ES-I3 (cell line): ENCODE data around the gene REPS2.

Experiments
- H3K36me3 ChIP-seq: 2 replicates; pipeline ENCODE4 v1.6.1; 2013; ENCODE audit warnings: mild to moderate bottlenecking, low read length, control low read depth, moderate library complexity; ENCODE audit not compliant: insufficient read depth
- H3K4me1 ChIP-seq: 2 replicates; pipeline ENCODE4 v1.6.1; 2013; ENCODE audit warnings: mild to moderate bottlenecking, control low read depth, low read length; ENCODE audit not compliant: insufficient read depth
- H3K9ac ChIP-seq: 2 replicates; pipeline ENCODE4 v1.6.1; 2013; ENCODE audit warnings: low read depth, mild to moderate bottlenecking, low read length, moderate library complexity
- H3K9me3 ChIP-seq: 2 replicates; pipeline ENCODE4 v1.6.1; 2013; ENCODE audit warnings: mild to moderate bottlenecking, low read length, moderate library complexity; ENCODE audit not compliant: control insufficient read depth, insufficient read depth

The REPS2 gene

GRCh38 chrX:17046478-17047097 lies 100.1 kb downstream of the REPS2 start:
- Histone ChIP-seq H3K4me1 (no peaks in the 10 kb centered on the region), H3K36me3 (no peaks in the 10 kb centered on the region), H3K9me3 (no peaks in the 10 kb centered on the region), H3K9ac (no peak overlapping the region)

- Histone ChIP-seq H3K4me1 (no peaks in the 10 kb centered on the region), H3K9ac (no peak overlapping the region), H3K36me3 (no peaks in the 10 kb centered on the region), H3K9me3 (no peaks in the 10 kb centered on the region)
Measured at GRCh38 chrX:17047224-17047623, 100.8 kb downstream of the REPS2 start.

- Histone ChIP-seq H3K4me1 (no peaks in the 10 kb centered on the region), H3K36me3 (no peaks in the 10 kb centered on the region), H3K9ac (no peak overlapping the region), H3K9me3 (no peaks in the 10 kb centered on the region)
Measured at GRCh38 chrX:17052210-17052609, 105.8 kb downstream of the REPS2 start.

- Histone ChIP-seq H3K36me3 (no peaks in the 10 kb centered on the region), H3K9me3 (no peaks in the 10 kb centered on the region), H3K9ac (no peak overlapping the region), H3K4me1 (no peaks in the 10 kb centered on the region)
Measured at GRCh38 chrX:17052793-17053192, 106.3 kb downstream of the REPS2 start.

- Histone ChIP-seq H3K36me3 (no peaks in the 10 kb centered on the region), H3K9me3 (no peaks in the 10 kb centered on the region), H3K9ac (no peak overlapping the region), H3K4me1 (no peaks in the 10 kb centered on the region)
Measured at GRCh38 chrX:17053502-17053901, 107.0 kb downstream of the REPS2 start.

GRCh38 chrX:17056868-17057608 lies 110.6 kb downstream of the REPS2 start:
- H3K9ac ChIP-seq = no peak overlapping the region
- no peaks in the 10 kb centered on the region for H3K9me3 ChIP-seq
- H3K4me1 ChIP-seq = no peaks in the 10 kb centered on the region
- H3K36me3 ChIP-seq = no peaks in the 10 kb centered on the region

GRCh38 chrX:17062065-17062464 lies 115.6 kb downstream of the REPS2 start:
- no peaks in the 10 kb centered on the region for H3K4me1 ChIP-seq
- H3K9me3 ChIP-seq = no peaks in the 10 kb centered on the region
- no peak overlapping the region for H3K9ac ChIP-seq
- no peaks in the 10 kb centered on the region for H3K36me3 ChIP-seq

- Histone ChIP-seq H3K9ac (no peak overlapping the region), H3K4me1 (no peaks in the 10 kb centered on the region), H3K9me3 (no peaks in the 10 kb centered on the region), H3K36me3 (no peaks in the 10 kb centered on the region)
Measured at GRCh38 chrX:17065100-17065499, 118.6 kb downstream of the REPS2 start.

GRCh38 chrX:17067534-17067933 lies 121.1 kb downstream of the REPS2 start:
- H3K36me3 ChIP-seq = no peaks in the 10 kb centered on the region
- no peak overlapping the region for H3K9ac ChIP-seq
- H3K4me1 ChIP-seq = no peaks in the 10 kb centered on the region
- no peaks in the 10 kb centered on the region for H3K9me3 ChIP-seq

- Histone ChIP-seq H3K9ac (no peak overlapping the region), H3K36me3 (no peaks in the 10 kb centered on the region), H3K4me1 (no peaks in the 10 kb centered on the region), H3K9me3 (no peaks in the 10 kb centered on the region)
Measured at GRCh38 chrX:17072301-17072700, 125.8 kb downstream of the REPS2 start.

GRCh38 chrX:17072721-17073230 lies 126.3 kb downstream of the REPS2 start:
- H3K9me3 ChIP-seq = no peaks in the 10 kb centered on the region
- no peak overlapping the region for H3K9ac ChIP-seq
- H3K36me3 ChIP-seq = no peaks in the 10 kb centered on the region
- peaks cover 2% of the 10 kb centered on the region; the same call in 1 of the 2 replicates for H3K4me1 ChIP-seq

- Histone ChIP-seq H3K9ac (no peak overlapping the region), H3K36me3 (no peaks in the 10 kb centered on the region), H3K4me1 (peaks cover 5% of the 10 kb centered on the region; the same call in 1 of the 2 replicates), H3K9me3 (no peaks in the 10 kb centered on the region)
Measured at GRCh38 chrX:17075004-17075403, 128.5 kb downstream of the REPS2 start.

- Histone ChIP-seq H3K36me3 (no peaks in the 10 kb centered on the region), H3K9me3 (no peaks in the 10 kb centered on the region), H3K9ac (no peak overlapping the region), H3K4me1 (peaks cover 5% of the 10 kb centered on the region; the same call in 1 of the 2 replicates)
Measured at GRCh38 chrX:17077361-17077760, 130.9 kb downstream of the REPS2 start.

- Histone ChIP-seq H3K9ac (no peak overlapping the region), H3K4me1 (peaks cover 5% of the 10 kb centered on the region; the same call in 1 of the 2 replicates), H3K36me3 (no peaks in the 10 kb centered on the region), H3K9me3 (no peaks in the 10 kb centered on the region)
Measured at GRCh38 chrX:17078031-17078720, 131.7 kb downstream of the REPS2 start.
